ENCODE measurements around the gene RNF144A.
"Not testable (repeated sequence)": the region's sequence is repeated elsewhere in the genome, so short reads cannot be mapped to it uniquely, and the experiment has no call there.

RNF144A gene

DNA sequence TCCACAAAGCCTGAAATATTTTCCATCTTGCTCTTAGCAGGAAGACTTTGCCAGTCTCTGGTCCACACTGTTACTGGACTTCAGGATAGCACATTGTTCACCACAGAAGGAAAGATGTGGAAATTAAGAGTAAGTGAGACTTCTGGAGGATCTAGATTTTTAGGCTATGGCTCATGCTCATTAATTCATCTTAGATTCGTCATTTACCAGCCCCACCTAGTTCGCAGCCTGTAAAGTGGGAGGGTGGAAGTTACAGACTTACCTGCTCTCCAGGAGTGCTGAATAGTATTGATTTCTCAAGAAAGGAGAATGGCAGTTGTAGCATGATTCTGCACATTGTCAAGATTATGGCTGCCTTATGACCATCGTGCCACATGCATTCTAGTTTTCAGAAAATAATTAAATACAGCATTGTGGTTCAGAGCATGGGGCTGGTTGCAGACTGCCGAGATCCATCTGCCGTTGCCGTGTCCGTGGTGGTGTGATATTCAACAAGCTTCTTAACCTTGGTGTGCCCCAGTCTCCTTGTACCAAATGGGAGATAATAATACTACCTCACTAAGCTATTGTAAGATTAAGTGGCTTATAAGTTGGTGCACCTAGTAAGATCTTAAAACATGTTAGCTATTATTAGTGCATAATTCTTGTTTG is 56.8 kb downstream of the RNF144A start:
- DNase-seq: no peak

DNA sequence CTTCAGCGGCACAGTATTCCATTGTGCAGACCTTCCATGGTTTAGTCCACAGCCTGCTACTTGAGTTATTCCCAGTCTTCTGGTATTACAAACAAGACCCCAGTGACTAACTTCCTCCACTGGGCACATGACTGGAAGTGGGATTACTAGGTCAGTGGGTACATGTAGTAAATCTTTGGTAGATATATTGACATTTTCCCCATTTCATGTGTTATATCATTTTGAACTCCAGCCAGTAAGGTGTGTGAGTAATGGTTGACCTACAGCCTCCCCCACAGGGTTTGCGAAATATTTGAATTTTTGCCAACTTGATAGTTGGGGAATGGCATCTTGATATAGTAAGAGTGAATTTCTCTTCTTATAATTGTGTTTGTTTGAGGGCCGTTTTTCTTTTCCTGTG is 58.8 kb downstream of the RNF144A start:
- no peak for DNase-seq

DNA sequence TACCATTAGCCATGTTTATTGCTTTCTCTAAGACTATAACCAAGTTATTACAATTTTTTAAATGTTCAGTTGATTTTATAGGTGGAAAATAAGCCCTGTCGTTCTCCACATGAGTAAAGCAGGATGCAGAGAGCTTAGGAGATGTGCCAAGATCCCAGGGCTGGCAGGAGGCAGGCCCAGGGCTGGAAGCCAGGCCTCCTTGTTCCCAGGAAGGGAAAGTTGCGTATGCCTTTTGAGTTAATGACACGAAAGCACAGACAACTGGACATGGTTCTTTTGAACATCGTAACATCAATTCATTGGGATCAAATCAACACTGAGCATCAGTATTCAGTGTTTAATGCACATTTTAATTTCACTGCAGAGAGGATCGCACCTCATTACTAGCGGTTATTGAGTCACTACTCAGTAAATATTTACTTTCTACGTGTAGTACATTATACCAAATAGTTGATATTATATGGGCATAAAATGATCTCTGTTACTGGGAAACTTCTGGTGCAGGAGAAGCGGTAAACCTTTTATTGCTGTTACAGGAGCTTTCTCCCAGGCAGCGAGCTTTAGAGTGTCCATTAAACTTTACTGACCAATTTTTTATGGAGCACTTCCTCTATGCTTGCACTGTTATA is 60.0 kb downstream of the RNF144A start:
- DNase-seq: no peak

DNA sequence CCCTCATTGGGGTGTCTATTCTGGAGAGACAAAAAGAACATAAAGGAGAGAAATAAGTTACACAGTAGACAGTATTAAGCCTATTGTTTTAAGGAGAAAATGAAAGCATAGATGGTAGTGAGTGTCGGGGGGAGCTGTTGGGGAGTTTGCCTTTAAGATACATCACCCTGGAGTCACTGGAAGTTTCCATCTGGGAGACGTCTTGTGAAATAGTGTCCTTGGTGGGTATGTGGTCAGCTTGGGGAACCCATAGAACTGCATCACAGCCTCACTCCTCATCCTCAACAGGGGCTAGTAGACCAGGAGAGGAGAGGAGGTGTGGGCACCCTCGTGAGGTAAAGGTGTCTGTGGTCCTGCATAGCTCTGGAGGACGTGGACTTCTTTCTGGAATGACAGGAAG is 60.6 kb downstream of the RNF144A start:
- no peak for DNase-seq

DNA sequence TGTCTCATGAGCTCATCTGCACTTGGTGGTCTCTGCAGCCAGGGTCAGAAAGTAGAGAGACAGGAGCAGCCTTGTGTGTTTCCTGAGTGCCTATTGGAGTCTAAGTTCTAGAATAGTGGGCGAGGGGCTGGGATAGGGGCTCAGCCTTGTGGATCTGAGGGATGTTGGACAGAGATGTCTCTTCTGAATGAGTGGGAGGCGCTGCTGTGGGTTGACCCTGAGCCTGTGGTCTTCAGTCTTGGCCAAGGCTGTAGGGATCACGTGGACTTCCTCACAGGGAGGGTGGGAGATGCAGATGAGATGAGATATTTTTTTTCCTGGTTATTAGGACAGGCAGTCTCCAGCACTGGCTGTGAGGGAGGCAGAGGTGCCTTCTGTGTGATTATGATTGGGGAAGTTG is 61.8 kb downstream of the RNF144A start:
- DNase-seq: no peak

DNA sequence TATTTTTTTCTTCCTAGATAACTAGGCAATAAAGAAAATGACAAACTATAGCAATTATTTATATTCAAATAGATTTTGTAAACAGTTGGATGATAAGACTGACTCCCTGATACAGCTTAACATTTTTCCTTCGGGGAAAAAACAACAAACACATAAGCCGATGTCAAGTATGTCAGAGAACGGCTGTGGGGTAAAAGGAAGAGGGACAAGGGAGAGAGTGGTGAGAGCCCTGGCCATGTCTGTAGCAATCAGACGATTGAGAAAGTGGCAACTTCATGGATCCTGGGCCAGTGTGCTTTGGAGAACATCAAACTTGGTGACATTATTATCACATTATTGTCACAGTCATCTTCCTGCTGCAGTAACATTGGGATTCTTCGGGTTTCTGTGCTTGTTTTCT is 65.2 kb downstream of the RNF144A start:
- no peak for DNase-seq

DNA sequence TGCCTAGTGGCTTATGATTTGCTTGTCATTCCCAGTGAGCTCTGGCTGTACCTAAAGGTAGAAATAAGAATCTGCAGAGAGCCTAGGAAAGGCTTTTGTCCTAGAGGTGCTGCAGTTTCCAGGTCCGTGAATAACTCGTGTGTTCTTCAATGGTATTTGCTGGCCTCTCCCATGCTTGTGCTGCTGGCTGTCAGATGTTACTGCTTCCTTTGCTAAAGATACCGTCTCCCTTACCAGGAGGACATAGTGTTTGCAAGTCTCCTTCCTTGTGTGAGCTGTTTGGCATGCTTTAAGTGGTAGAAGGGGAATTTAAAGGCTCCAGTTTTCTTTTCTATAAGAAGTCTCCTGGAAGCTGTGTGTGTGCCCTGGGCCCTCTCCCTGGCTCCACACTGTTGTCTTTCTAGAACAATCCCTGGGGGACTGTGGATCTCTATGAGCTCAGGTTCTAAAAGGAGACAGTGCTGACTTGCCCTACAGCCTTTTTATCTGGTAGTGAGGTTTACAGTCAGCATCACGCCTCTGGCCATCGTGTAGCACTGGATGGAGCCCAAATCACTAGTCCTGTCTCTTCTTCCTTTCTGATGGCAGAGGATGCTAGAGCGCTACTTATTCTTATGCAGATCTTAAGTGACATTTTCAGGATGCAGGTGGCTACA is 65.8 kb downstream of the RNF144A start:
- DNase-seq: no peak

DNA sequence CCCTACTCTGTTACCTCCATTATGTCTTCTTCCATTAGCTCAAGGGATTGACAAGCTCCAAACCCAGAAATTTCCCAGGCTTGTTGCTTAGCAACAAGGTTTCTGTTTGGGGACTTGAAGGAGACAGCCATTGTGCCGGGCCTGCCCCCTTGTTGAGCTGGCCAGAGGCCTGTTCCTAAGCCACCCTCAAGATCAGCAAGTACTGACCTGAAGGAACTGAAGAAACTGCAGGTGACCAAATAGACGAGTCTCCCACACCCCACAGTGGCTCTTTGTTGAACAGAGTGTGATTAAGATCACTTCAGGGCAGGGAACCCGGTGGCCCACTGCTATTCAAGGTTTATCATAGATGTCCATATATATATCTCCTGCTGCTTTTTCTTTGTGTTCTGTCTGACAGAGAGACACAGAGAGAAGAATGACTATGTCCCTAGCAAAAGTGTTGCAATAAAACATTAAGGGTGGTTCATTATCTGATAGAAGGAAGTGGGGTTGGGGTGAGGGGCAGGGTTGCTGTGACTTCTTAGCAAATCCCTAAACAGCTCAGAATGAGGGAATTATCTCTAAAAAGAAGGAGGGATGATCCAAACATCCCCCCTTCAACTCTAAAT is 69.2 kb downstream of the RNF144A start:
- DNase-seq: no peak

DNA sequence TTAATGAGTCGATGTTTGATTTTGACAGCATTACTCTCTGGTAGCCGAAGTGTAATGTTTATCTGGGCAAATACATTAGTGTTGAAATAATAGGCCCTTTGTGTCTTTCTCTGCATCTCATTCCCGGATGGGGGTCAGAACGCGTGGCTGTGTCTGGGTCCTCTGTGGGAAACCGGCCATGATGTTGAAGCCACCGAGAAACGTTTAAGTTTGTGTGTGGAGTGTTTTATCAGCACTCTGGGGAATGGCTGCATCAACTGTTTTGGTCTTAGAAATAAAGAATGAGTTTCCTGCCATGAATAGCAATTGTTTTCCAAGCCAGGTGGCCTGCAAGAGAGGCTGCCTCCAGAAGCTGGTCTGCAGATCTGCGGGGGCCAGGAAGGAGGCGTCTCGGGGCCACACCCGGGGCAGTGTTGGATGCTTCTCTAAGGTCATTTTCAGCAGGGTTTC is 69.7 kb downstream of the RNF144A start:
- no peak for DNase-seq

DNA sequence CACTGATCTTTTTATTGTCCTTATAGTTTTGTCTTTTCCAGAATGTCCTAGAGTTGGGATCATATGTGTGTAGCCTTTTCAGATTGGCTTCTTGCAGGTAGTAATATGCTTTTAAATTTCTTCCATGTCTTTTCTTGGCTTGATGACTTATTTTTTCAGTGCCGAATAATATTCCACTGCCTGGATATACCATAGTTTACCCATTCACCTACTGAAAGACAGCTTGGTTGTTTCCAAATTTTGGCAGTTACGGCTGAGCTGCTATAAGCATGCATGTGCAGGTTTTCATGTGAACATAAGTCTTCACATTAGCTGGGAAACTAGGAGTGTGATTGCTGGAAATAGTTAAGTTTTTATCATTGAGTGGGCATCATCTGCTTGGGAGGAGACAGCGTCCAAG is 73.7 kb downstream of the RNF144A start:
- DNase-seq: no peak

DNA sequence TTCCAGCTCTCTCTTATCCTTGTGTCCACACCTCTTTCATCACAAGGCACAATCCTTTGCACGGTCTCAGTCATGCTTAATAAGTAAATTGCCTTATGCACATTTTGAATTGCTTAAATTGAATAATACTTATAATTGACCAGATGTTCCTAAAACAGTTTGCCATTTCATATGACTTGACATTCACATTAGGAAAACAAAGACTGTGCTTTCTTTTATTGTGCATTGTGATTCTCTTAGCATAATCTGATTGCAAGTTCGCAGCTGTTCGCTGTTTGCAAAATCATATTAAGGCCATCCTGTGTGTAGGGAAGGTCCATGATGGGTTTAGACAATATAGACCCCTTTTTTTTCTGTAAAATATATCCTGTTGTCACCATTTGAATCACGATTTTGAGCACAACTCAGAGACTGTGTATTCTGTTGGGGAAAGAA is 75.6 kb downstream of the RNF144A start:
- DNase-seq: no peak

DNA sequence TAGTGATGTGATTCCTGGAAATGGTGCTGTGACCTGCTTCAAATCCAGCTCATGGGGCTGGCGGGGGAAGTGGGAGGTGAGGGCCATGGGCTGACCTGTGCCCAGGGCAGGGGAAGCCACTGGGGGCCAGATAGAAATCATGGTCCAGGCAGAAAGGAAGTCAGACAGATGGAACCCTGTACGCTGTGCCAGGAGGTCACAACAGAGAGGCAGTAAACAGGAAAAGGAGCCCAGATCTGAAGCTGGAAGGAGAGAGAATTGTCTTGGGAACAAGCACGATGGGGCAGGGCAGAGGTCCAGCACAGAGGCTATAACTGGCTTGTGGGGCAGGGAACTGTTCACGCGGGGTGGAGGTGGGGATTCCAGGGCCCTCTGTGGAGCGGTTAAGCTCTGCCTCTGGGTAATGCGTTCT is 76.0 kb downstream of the RNF144A start:
- no peak for DNase-seq

DNA sequence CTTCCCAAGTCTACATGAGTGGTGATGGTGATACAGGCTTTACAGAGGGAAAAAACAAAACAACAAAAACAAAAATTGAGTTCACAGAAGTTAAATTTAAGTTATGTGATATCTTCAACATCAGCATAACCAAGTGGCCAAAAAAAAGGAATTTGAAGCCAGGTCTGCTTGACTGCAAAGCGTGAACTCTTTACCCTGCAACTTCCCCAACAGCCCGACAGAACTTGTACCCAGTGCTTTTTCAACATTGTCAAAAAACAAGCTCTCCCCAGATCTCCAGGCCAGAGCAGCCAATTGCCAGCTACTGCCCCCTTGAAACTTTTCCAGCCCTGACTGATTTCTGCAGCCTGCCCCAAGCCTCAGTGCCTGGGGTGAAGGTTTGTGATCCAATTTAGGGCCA is 76.7 kb downstream of the RNF144A start:
- no peak for DNase-seq

DNA sequence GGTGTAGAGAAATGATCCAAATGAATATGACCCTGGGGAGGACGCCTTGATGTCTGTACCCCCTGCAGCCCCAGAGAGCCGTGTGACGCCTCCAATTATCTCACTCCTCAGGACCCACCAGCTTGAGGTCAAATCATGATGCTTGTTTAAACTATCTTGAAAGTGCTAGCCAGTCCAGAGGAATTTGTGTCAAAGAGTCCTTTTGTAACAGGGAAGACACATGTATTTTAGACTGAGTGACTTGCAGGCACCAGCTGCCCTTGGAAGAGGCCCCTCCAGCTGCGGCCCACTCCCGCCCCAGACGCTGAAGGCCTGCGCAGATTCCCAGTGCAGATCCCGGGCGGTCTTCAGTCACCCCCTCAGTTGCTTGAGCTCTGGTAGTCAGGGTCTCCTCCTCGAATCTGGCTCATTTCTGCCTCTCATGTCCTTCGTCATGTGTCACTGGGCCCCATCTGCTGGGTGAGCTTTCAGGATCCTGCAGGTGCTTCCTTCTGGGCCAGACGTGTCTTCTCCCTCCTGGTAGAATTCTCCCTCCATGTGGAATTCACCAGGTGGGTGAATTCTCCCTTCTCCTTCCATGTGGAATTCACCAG is 77.4 kb downstream of the RNF144A start:
- DNase-seq: no peak

DNA sequence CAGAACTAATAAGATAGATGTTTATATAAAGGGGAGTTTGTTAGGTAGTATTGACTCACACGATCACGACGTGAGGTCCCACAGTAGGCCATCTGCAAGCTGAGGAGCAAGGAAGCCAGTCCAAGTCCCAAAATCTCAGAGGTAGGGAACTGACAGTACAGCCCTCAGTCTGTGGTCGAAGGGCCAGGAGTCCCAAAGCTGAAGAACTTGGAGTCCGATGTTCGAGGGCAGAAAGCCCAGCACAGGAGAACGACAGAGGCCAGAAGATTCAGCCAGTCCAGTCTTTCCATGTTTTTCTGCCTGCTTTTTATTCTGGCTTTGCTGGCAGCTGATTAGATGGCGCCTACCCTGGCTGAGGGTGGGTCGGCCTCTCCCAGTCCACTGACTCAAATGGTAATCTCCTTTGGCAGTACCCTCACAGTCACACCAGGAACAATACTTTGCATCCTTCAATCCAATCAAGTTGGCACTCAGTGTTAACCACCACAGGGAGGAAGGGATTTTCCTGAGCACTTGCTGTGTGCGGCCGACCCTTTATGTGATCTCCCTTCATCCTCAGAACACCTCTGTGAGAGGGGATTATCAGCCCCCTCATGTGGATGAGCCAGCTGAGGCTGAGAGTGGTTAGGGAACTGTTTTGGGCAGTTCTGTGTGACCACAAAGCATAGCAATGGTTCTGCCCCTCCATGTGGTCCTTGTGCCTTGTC is 78.3 kb downstream of the RNF144A start:
- no peak for DNase-seq

DNA sequence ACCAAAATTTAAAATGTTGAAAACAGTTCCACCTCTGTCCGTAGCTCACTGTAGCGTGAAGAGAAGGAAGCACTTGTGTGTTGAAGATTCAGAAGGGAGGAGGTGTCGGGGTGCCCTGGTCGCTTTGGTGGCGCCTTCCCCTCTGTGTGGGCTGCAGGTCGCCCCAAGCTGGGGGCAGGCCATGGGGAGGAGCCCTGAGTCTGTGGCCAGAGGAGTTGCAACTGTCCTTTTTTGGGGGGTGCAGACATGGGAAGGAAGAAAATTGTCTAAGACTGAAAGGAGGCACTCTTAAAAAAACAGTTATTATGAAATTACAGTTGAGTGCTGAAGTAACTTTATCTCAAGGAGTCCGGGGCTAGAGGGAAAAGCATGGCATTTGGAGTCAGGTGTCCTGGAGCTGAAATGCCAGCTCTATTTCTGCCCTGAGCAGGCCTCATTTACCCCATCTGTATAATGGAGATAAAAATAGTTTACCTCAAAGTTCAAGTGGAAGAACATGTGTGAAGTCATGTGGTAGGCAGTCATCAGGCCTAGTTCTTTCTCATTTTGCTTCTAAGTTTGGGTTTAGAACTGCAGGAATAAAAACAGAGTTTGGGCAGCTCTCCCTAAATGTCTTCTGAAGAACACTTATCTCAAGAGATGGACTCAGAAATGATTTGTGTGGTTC is 82.1 kb downstream of the RNF144A start:
- no peak for DNase-seq

DNA sequence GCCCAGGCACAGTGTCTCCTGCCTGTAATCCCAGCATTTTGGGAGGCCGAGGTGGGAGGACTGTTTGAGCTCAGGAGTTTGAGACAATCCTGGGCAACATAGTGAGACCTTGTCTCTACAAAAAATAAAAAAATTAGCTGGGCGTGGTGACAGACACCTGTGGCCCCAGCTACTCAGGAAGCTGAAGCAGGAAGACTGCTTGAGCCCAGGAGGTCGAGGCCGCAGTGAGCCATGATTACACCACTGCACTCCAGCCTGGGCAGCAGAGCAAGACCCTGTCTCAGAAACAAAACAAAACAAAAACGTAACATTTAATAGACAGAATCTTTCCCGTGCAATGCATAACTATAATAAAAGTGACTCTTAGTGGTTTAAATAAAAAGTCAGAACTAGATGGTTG is 84.2 kb downstream of the RNF144A start:
- DNase-seq: not testable (repeated sequence)

DNA sequence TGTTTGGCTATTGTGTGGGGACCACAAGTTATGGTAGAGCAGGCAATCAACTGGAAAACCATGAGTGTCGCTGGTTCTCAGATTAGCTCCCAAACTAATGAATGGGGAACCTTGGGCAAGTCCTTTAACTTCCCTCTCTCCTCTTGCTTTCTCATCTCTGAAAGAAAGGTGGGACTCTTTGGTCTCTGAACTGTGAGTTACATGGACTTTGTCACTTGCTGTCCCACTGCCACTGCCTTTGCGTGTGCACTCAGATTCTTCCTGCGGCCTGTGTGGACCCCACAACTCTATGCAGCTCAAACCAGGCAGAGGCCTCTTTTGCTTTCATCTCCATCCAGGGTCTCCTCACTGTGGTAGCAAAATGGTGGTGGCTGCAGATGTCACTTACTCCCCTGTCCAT is 86.7 kb downstream of the RNF144A start:
- DNase-seq: no peak

DNA sequence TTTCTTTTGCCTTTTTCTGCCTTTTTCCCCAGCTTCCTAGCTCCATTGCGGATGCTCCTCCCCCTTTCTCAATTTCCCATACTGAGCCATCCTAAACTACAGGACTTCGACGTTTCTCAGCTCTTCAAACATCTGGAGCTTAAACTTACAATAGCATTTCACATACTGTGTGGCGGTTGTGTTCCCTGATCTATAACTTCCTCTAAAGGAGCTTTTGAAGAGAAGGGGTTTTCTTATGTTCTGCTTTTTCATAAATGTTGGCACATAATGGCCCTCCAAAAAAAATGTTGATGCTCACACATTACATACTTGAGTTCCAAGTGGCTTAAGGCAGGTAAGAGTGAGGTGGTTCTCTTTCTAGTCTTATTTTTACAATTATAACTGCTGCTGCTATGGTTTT is 87.4 kb downstream of the RNF144A start:
- DNase-seq: no peak

DNA sequence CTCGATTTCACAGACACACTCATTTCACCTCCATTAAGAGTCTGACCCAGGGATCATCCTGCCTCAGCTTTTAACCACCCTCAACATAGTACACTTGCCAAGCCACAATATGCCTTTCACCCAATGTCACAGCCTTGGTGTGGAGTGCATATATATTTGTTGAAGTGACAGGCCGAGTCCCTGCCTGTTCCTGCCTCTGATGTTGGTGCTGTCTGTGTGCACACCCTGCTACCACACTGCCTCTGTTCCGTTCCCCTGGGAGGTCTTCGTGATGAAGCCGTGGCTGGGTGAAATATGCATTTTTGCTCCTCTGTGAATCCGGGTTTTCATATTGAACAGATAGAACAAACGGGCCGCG is 90.3 kb downstream of the RNF144A start:
- no peak for DNase-seq

DNA sequence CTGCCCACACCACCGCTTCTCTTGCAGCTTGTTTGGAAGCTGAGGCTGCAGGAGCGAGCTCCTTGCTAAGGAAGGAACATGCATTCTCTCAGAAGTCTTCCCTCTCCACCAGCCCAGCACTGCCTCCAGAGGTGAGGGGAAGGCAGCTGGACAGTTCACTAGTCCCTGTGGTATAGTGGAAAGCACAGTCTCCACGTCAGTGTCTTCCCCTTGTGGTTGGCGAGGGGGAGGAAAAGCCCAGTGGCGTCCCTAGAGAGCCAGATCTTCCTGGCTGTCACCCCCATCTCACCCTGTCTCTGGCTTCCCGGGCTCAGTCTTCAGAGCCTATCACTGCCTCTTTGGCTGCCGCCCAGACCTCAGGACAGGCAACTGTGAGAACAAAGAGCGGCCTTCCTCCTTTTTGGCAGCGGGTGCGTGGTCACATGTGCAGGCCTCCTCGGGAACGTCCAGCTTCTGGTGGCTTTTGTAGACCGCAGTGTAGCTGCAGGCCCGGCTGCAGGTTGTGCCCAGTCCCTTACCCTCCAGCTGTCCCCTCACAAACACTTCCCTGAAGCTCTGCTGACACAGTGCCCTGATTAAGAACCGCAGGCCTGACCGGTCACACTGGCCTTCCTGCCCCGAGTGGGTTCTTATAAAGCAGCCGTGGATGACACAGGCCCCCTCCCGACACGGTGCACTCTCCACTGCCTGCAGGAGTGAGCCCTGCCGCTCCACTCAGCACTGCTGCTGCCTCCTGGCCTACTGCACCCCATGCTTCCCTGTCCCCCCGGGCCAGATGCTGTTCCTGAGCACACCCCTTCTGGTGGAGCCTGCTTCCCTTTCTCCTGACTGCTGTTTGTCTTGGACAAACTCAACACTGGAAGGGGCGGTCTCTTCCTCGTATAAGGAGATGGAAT is 90.9 kb downstream of the RNF144A start:
- peak; percentile 30 for DNase-seq

Data from CD4-positive, alpha-beta T cell treated with Interferon gamma for 1 hour (primary cell).